ENCODE results near the gene DYSF.

The DYSF gene

DNA sequence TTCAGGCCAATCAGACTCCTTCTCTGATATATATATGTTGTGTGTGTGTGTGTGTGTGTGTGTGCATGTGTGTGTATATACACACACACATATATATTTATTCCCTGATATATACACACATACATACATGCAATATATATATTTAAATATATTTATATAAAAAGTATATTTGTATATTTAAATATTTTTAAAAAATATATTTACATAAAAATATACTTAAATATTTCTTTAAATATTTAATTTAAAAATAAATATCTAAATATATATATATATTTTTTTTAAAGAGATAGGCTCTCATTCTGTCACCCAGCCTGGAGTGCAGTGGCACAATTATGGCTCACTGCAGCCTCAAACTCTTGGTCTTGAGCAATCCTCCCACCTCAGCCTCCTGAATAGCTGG, 281.3 kb downstream of the DYSF start:
- DNase-seq (ENCODE audit: low spot score), result no peak

DNA sequence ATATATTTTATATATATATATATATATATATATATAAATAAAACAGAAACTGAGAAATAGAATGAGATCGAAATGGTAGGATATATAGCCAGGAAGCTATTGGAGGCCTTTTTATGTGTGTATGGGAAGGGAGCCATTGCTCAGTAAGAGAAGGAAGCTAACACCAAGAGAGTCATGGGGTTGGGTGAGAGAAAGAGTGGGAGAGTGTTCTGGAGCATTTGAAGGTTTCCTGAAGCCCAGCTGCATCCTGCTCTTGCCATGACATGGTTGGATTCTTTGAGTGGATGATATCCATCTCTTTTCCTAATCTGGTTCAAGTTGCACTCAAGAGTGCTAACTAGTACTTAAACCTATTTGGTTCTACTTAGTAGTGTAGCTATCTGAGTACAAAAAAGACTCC, 282.3 kb downstream of the DYSF start:
- DNase-seq (ENCODE audit: low spot score), result no peak

All from hematopoietic multipotent progenitor cell treated with erythropoietin and hydrocortisone succinate and interleukin-3 and kit ligand, for 15 days (in vitro differentiated cells).